Measurements from ENCODE around the gene ACOT12. TPM values are rescaled to one million over a fixed set of nuclear protein-coding genes. Genes with fewer than 3 reads are reported as not detected.

The ACOT12 gene
- total and polyA plus RNA-seq, 2 of the 13 experiments (the other 11 are each of a cell fraction or from before 2014, with no cell fraction given), result not detected

DNA sequence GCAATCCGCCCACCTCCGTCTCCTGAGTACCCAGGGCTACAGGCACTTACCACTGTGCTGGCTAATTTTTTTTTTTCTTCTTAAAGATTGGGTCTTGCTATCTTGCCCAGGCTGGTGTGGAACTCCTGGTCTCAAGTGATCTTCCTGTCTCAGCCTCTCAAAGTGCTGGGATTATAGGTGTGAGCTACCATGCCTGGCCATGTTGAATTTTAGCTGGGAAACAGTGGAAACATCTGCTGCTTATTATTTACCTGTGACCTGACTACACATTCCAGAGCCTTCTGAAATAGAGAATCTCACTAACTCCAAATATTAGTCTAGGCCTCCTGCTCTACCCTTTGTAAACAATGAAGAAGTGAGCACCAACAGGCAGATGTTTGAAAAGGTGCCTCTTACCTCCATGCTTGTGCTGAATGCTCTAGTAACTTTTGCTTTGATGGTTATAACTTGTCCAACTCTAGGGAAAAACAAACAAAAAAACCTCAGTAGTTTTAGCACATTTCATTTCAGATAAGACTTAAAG lies 22.5 kb downstream of the ACOT12 start (continued):
- TF ChIP-seq FOXM1 (CRISPR knock-in tag; IDR thresholded peaks at IDR 0.05) (no peak), PCBP1 (IDR thresholded peaks at IDR 0.05; ENCODE audit: borderline replicate concordance, low read depth, low read length) (no peak), GTF3A (CRISPR knock-in tag; conservative IDR thresholded peaks at IDR 0.05) (no peak), ZNF317 (CRISPR knock-in tag; IDR thresholded peaks at IDR 0.05) (peak; percentile 87), SMYD3 (CRISPR knock-in tag; IDR thresholded peaks at IDR 0.05) (no peak), SP2 (CRISPR knock-in tag; IDR thresholded peaks at IDR 0.05) (no peak), ZNF639 (CRISPR knock-in tag; conservative IDR thresholded peaks at IDR 0.05) (no peak), NKX3-1 (CRISPR knock-in tag; IDR thresholded peaks at IDR 0.05) (peak; percentile 70), ZNF256 (CRISPR knock-in tag; conservative IDR thresholded peaks at IDR 0.05) (no peak), ZNF136 (CRISPR knock-in tag; IDR thresholded peaks at IDR 0.05; ENCODE audit: low read depth) (no peak; the same call in 1 of the 2 replicates), STAT5B (CRISPR knock-in tag; IDR thresholded peaks at IDR 0.05) (no peak), CENPX (CRISPR knock-in tag; IDR thresholded peaks at IDR 0.05) (no peak), RFX1 (IDR thresholded peaks at IDR 0.05) (no peak), DPF2 (CRISPR knock-in tag; IDR thresholded peaks at IDR 0.05; ENCODE audit: borderline replicate concordance, low read depth) (peak; percentile 77), GTF2F1 (IDR thresholded peaks at IDR 0.05; ENCODE audit: low read length) (no peak), PRMT3 (CRISPR knock-in tag; IDR thresholded peaks at IDR 0.05; ENCODE audit: borderline replicate concordance, low read depth) (no peak), KDM3A (CRISPR knock-in tag; IDR thresholded peaks at IDR 0.05; ENCODE audit: low read depth) (no peak), ZNF562 (CRISPR knock-in tag; IDR thresholded peaks at IDR 0.05; ENCODE audit: borderline replicate concordance) (no peak), ZNF781 (CRISPR knock-in tag; IDR thresholded peaks at IDR 0.05; ENCODE audit: borderline replicate concordance, not compliant biosample characterization) (no peak), ZNF678 (CRISPR knock-in tag; IDR thresholded peaks at IDR 0.05) (no peak), ZIK1 (CRISPR knock-in tag; IDR thresholded peaks at IDR 0.05; ENCODE audit: borderline replicate concordance, low read depth) (no peak), HNF4G (IDR thresholded peaks at IDR 0.05; ENCODE audit: borderline replicate concordance, low read depth, low read length) (no peak), HNF4G (CRISPR knock-in tag; IDR thresholded peaks at IDR 0.05; ENCODE audit: borderline replicate concordance, low read depth) (no peak), ZGPAT (CRISPR knock-in tag; IDR thresholded peaks at IDR 0.05) (peak; percentile 72), SATB2 (CRISPR knock-in tag; IDR thresholded peaks at IDR 0.05) (no peak), ZNF557 (CRISPR knock-in tag; IDR thresholded peaks at IDR 0.05) (no peak)
- TF ChIP-seq, protein P1, sequence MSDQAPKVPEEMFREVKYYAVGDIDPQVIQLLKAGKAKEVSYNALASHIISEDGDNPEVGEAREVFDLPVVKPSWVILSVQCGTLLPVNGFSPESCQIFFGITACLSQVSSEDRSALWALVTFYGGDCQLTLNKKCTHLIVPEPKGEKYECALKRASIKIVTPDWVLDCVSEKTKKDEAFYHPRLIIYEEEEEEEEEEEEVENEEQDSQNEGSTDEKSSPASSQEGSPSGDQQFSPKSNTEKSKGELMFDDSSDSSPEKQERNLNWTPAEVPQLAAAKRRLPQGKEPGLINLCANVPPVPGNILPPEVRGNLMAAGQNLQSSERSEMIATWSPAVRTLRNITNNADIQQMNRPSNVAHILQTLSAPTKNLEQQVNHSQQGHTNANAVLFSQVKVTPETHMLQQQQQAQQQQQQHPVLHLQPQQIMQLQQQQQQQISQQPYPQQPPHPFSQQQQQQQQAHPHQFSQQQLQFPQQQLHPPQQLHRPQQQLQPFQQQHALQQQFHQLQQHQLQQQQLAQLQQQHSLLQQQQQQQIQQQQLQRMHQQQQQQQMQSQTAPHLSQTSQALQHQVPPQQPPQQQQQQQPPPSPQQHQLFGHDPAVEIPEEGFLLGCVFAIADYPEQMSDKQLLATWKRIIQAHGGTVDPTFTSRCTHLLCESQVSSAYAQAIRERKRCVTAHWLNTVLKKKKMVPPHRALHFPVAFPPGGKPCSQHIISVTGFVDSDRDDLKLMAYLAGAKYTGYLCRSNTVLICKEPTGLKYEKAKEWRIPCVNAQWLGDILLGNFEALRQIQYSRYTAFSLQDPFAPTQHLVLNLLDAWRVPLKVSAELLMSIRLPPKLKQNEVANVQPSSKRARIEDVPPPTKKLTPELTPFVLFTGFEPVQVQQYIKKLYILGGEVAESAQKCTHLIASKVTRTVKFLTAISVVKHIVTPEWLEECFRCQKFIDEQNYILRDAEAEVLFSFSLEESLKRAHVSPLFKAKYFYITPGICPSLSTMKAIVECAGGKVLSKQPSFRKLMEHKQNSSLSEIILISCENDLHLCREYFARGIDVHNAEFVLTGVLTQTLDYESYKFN (CRISPR knock-in tag; conservative IDR thresholded peaks at IDR 0.05), result peak; percentile 96
